NB4 (cell line): Measurements from ENCODE around the gene BICRA.

ENCODE experiments used
- MAX ChIP-seq: IDR thresholded peaks from 2 replicates; pipeline ENCODE4 v1.6.1; 2011; ENCODE audit warnings: low read depth, low read length
- MYC ChIP-seq: IDR thresholded peaks from 2 replicates; pipeline ENCODE4 v1.6.1; 2011; ENCODE audit warnings: low read depth, low read length
- POLR2A ChIP-seq: IDR thresholded peaks from 2 replicates; pipeline ENCODE4 v1.6.1; 2011; ENCODE audit warnings: mild to moderate bottlenecking; ENCODE audit not compliant: insufficient read length; ENCODE audit errors: extremely low read depth
- TF ChIP-seq, protein P1 (sequence below): IDR thresholded peaks from one replicate; pipeline ENCODE4 v1.5.1; 2012; ENCODE audit warnings: low read depth, low read length

GRCh38 chr19:47714339-47714738 lies 105.4 kb downstream of the BICRA start:
- TF ChIP-seq, protein P1, sequence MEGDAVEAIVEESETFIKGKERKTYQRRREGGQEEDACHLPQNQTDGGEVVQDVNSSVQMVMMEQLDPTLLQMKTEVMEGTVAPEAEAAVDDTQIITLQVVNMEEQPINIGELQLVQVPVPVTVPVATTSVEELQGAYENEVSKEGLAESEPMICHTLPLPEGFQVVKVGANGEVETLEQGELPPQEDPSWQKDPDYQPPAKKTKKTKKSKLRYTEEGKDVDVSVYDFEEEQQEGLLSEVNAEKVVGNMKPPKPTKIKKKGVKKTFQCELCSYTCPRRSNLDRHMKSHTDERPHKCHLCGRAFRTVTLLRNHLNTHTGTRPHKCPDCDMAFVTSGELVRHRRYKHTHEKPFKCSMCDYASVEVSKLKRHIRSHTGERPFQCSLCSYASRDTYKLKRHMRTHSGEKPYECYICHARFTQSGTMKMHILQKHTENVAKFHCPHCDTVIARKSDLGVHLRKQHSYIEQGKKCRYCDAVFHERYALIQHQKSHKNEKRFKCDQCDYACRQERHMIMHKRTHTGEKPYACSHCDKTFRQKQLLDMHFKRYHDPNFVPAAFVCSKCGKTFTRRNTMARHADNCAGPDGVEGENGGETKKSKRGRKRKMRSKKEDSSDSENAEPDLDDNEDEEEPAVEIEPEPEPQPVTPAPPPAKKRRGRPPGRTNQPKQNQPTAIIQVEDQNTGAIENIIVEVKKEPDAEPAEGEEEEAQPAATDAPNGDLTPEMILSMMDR: no peak
- TF ChIP-seq MYC (no peak), POLR2A (no peak), MAX (no peak)
